Nephron progenitor cell (in vitro differentiated cells): ENCODE measurements around the gene FRMPD2.
"Not testable (repeated sequence)": the region's sequence is repeated elsewhere in the genome, so short reads cannot be mapped to it uniquely, and the experiment has no call there.

Source experiments
- DNase-seq: peaks from one replicate; pipeline ENCODE4 v3.0.0; 2021
- H3K27ac Mint-ChIP-seq: 2 replicates; pipeline ENCODE4 v1.8.0; 2021; ENCODE audit warnings: mild to moderate bottlenecking, moderate library complexity, mixed read lengths
- H3K27me3 Mint-ChIP-seq: 2 replicates; pipeline ENCODE4 v1.8.0; 2021; ENCODE audit warnings: mild to moderate bottlenecking, low read depth, mixed read lengths; ENCODE audit not compliant: poor library complexity
- H3K36me3 Mint-ChIP-seq: 2 replicates; pipeline ENCODE4 v1.8.0; 2021; ENCODE audit warnings: low read depth, mixed read lengths
- H3K4me1 Mint-ChIP-seq: 2 replicates; pipeline ENCODE4 v1.8.0; 2021; ENCODE audit warnings: mixed read lengths
- H3K4me3 Mint-ChIP-seq: 2 replicates; pipeline ENCODE4 v1.8.0; 2021; ENCODE audit warnings: mild to moderate bottlenecking, moderate library complexity, mixed read lengths
- H3K9me3 Mint-ChIP-seq: 2 replicates; pipeline ENCODE4 v1.8.0; 2021; ENCODE audit warnings: mild to moderate bottlenecking, moderate library complexity, mixed read lengths

FRMPD2 gene

GRCh38 chr10:48147643-48148042 lies 126.9 kb downstream of the FRMPD2 start:
- not testable (repeated sequence) for H3K27me3 Mint-ChIP-seq, H3K4me1 Mint-ChIP-seq, H3K9me3 Mint-ChIP-seq, H3K36me3 Mint-ChIP-seq, DNase-seq, H3K4me3 Mint-ChIP-seq, H3K27ac Mint-ChIP-seq

DNA sequence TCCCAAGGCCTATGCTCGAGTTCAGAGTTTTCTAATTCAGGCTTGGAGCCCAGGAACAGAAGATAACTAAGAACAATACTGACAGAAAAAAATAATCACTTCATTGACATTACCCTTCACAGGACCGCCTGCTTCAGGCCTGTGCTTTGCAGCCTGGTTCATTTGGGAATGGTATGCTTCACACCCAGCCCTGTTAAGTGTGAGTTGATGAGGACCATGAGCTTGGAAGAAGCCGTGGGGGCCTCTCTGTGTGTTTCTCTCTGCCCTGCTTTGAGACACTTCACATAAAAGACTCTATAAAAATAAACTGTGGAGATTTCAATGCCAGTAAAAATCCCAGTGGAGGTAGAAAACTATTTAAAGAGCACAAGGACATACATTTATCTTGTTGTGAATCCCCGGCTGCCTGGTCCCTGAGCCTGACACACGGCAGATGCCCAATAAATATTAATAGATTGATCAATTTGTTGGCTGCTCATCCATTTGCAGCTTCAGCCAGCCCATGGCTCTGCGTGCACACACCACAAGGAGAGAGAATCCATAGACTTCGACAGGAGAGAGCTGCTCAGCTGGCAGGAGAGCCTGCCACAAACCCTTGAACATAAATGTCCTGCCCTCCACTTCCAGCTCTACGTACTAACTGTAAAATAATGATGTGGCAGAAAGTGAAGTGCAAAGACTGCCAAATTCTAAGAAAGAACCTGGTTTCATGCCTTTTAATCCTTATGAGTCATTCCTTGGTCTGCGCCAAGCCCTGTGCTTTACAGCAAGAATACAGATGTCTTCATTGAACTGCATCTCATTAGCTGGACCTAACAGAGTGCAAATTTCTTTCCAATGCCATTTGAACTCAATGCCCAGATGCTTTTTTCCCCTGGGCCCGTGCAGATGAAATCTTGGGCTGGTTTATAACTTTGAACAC lies 130.5 kb downstream of the FRMPD2 start:
- not testable (repeated sequence) for H3K27me3 Mint-ChIP-seq, H3K9me3 Mint-ChIP-seq, H3K4me3 Mint-ChIP-seq, H3K4me1 Mint-ChIP-seq, H3K27ac Mint-ChIP-seq, H3K36me3 Mint-ChIP-seq, DNase-seq

DNA sequence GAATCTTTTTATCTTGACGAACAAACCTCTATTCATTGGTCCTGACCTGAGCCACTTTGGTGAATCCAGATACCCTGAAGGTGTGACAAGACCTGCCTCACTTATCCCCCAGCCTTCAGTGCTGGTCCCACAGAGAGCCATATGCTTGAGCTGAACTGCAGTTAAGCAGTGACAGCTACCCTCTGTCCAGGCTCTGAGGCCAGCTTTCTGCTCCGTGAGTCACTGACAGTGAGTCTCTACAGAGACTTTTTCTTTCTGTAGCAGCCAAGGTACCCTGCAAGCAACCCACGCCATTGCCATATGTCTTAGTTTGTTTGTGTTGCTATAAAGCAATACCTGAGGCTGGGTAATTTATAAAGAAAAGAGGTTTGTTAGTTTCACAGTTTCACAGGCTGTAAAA lies 133.5 kb downstream of the FRMPD2 start:
- not testable (repeated sequence) for H3K27me3 Mint-ChIP-seq, H3K27ac Mint-ChIP-seq, H3K9me3 Mint-ChIP-seq, DNase-seq, H3K36me3 Mint-ChIP-seq, H3K4me1 Mint-ChIP-seq, H3K4me3 Mint-ChIP-seq

- not testable (repeated sequence) for H3K4me1 Mint-ChIP-seq, H3K27me3 Mint-ChIP-seq, H3K27ac Mint-ChIP-seq, H3K9me3 Mint-ChIP-seq, DNase-seq, H3K4me3 Mint-ChIP-seq, H3K36me3 Mint-ChIP-seq
Observed at GRCh38 chr10:48139953-48140850, 134.3 kb downstream of the FRMPD2 start.

GRCh38 chr10:48128954-48129353 lies 145.5 kb downstream of the FRMPD2 start:
- not testable (repeated sequence) for H3K4me1 Mint-ChIP-seq

DNA sequence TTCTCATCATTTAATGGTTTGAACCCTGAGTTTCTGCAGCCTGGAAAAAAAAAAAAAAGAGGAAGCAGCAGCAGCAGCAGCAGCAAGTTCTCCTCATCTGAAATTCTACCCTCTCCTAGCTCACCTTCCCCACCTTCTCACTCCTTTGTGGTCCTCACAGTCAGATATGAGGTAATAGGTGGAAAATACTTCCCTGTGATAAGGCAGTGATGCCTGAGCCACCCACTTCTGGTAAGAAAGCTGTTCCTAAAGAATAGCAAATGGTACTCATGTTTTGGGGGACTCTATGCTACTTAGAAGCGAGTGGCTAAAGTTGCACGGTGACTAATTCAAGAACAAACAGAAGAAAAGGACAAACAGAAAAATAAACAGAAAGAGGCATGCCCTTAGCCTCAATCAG lies 148.2 kb downstream of the FRMPD2 start:
- not testable (repeated sequence) for H3K4me3 Mint-ChIP-seq, H3K9me3 Mint-ChIP-seq, H3K27me3 Mint-ChIP-seq, DNase-seq, H3K27ac Mint-ChIP-seq, H3K4me1 Mint-ChIP-seq, H3K36me3 Mint-ChIP-seq

More at GRCh38 chr10:48128954-48129353, 145.5 kb downstream of the FRMPD2 start:
- H3K36me3 Mint-ChIP-seq, DNase-seq, H3K27me3 Mint-ChIP-seq, H3K27ac Mint-ChIP-seq, H3K9me3 Mint-ChIP-seq, H3K4me3 Mint-ChIP-seq: not testable (repeated sequence)

- not testable (repeated sequence) for H3K36me3 Mint-ChIP-seq, H3K9me3 Mint-ChIP-seq, DNase-seq, H3K4me1 Mint-ChIP-seq, H3K27me3 Mint-ChIP-seq, H3K27ac Mint-ChIP-seq, H3K4me3 Mint-ChIP-seq
Observed at GRCh38 chr10:48125631-48126030, 148.9 kb downstream of the FRMPD2 start.

GRCh38 chr10:48122618-48123017 lies 151.9 kb downstream of the FRMPD2 start:
- not testable (repeated sequence) for H3K27me3 Mint-ChIP-seq, H3K4me3 Mint-ChIP-seq, H3K9me3 Mint-ChIP-seq, H3K4me1 Mint-ChIP-seq, H3K36me3 Mint-ChIP-seq, DNase-seq, H3K27ac Mint-ChIP-seq

DNA sequence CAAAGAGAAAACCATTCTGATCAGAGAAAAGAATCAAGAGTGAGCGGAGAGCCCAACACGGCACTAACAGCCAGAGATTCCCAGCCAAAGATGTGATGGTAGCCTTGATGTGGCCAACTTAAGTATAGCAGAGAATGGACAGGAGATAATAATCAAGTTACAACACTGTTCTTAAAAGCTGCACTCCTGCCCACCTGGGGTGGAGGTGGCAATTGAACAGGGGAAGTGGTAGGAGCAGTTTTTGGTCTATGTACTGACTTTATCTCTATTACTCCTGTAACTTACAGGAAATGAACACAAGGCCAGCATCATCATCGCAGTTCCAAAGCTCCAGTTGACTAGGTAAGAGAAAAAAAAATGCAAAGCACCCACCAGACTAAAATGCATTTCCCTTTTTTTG lies 164.2 kb downstream of the FRMPD2 start:
- not testable (repeated sequence) for H3K27ac Mint-ChIP-seq, DNase-seq, H3K9me3 Mint-ChIP-seq, H3K4me1 Mint-ChIP-seq, H3K27me3 Mint-ChIP-seq, H3K36me3 Mint-ChIP-seq, H3K4me3 Mint-ChIP-seq
